ENCODE measurements around the gene GRIK2.

Gene GRIK2

GRCh38 chr6:102118034-102118433 is 724.5 kb downstream of the GRIK2 start:
- no peak for DNase-seq (ENCODE audit: extremely low read depth in 1 of 2, low read depth in 1 of 2)
